PC-3 (cell line): Measurements from ENCODE around the gene ADTRP. TPM values are rescaled to one million over a fixed set of nuclear protein-coding genes. Genes with fewer than 3 reads are reported as not detected.

Experiments
- ATAC-seq: fragments of 200-7000 bp; cut with Tn5 transposase; 2 replicates; pipeline ENCODE4 v1.9.1; 2020; ENCODE audit warnings: mild to moderate bottlenecking, moderate library complexity
- BruUV-seq: library from RNA; stranded (reverse); fragments of 400-500 nt; replicated peaks from 2 replicates; lab custom pipeline; 2021; lab: Mats Ljungman, UMichigan
- CTCF ChIA-PET: fragments of 300-600 bp; sonication (Branson Sonifier 250); formaldehyde crosslinking; loops from one replicate; lab custom pipeline; 2022; ENCODE audit warnings: antibody characterized with exemption; lab: Charles Lee
- POLR2A ChIA-PET: fragments of 300-600 bp; sonication (Branson Sonifier 250); formaldehyde crosslinking; loops from one replicate; lab custom pipeline; 2022; ENCODE audit warnings: antibody characterized with exemption; ENCODE audit not compliant: unreplicated experiment; lab: Charles Lee
- DNase-seq: peaks from one replicate; pipeline ENCODE4 v3.0.0-alpha.2; 2015
- H2AFZ ChIP-seq: fragments of 300-600 bp; sonication (generic); 2 replicates; pipeline ENCODE4 v1.6.0; 2016; ENCODE audit warnings: antibody characterized with exemption, low read length
- H3F3A ChIP-seq: fragments of 300-600 bp; sonication (generic); one replicate; pipeline ENCODE4 v1.6.0; 2017; ENCODE audit warnings: antibody characterized with exemption, low read length, control low read depth, mild to moderate bottlenecking; ENCODE audit not compliant: unreplicated experiment
- H3K27ac ChIP-seq: fragments of 300-600 bp; sonication (generic); 2 replicates; pipeline ENCODE4 v1.5.1; 2016; ENCODE audit warnings: mild to moderate bottlenecking, low read length
- H3K27me3 ChIP-seq: fragments of 300-600 bp; sonication (generic); 2 replicates; pipeline ENCODE4 v1.6.1; 2016; ENCODE audit warnings: low read length, mixed read lengths
- H3K36me3 ChIP-seq: fragments of 300-600 bp; sonication (generic); 2 replicates; pipeline ENCODE4 v1.6.1; 2016; ENCODE audit warnings: low read depth, mixed run types, low read length, mixed read lengths
- H3K4me1 ChIP-seq: fragments of 300-600 bp; sonication (generic); 2 replicates; pipeline ENCODE4 v1.5.1; 2016; ENCODE audit warnings: low read length; ENCODE audit not compliant: insufficient read depth
- H3K4me2 ChIP-seq: fragments of 300-600 bp; sonication (generic); 2 replicates; pipeline ENCODE4 v1.6.0; 2016; ENCODE audit warnings: low read length
- H3K4me3 ChIP-seq: fragments of 300-600 bp; sonication (generic); 2 replicates; pipeline ENCODE4 v1.5.1; 2016; ENCODE audit warnings: mild to moderate bottlenecking, low read length, mixed read lengths
- H3K79me2 ChIP-seq: fragments of 300-600 bp; sonication (generic); 2 replicates; pipeline ENCODE4 v1.6.1; 2017; ENCODE audit warnings: low read length, mixed read lengths
- H3K9ac ChIP-seq: fragments of 300-600 bp; sonication (generic); 2 replicates; pipeline ENCODE4 v1.6.0; 2016; ENCODE audit warnings: mild to moderate bottlenecking, low read length
- H3K9me2 ChIP-seq: fragments of 300-600 bp; sonication (generic); replicated peaks from 2 replicates; pipeline ENCODE4 v1.6.1; 2016; ENCODE audit warnings: mixed run types, low read length, mixed read lengths
- H3K9me3 ChIP-seq: fragments of 300-600 bp; sonication (generic); 2 replicates; pipeline ENCODE4 v1.6.1; 2016; ENCODE audit warnings: low read length, mixed read lengths
- H4K20me1 ChIP-seq: fragments of 300-600 bp; sonication (generic); 2 replicates; pipeline ENCODE4 v1.6.1; 2016; ENCODE audit warnings: low read length, mixed read lengths
- EZH2 ChIP-seq: fragments of 300-600 bp; sonication (generic); IDR thresholded peaks from one replicate; pipeline ENCODE4 v1.6.1; 2017; ENCODE audit warnings: antibody characterized with exemption, mild to moderate bottlenecking, low read length; ENCODE audit not compliant: unreplicated experiment
- EZH2phosphoT487 ChIP-seq: fragments of 300-600 bp; sonication (generic); IDR thresholded peaks from 2 replicates; pipeline ENCODE4 v1.6.1; 2018; ENCODE audit warnings: mild to moderate bottlenecking, antibody characterized with exemption, low read length, borderline replicate concordance
- intact Hi-C: fragments of 100-400 bp; cut with micrococcal nuclease; formaldehyde crosslinking; loops from 2 replicates; pipeline ENCODE4 v1.9.0; 2023
- total RNA-seq: library from RNA; depleted of rRNA; stranded (reverse); fragments of >200 nt; gene quantifications from 2 replicates; pipeline ENCODE4 v1.2.3, GENCODE V29; 2014
- TF ChIP-seq, protein P1 (sequence below): fragments of 300-600 bp; sonication (generic); conservative IDR thresholded peaks from 2 replicates; pipeline ENCODE4 v1.5.1; 2017; ENCODE audit warnings: antibody characterized with exemption, low read depth, mild to moderate bottlenecking, low read length

The ADTRP gene
- total RNA-seq, 1 experiment from 2014 or later = not detected

DNA sequence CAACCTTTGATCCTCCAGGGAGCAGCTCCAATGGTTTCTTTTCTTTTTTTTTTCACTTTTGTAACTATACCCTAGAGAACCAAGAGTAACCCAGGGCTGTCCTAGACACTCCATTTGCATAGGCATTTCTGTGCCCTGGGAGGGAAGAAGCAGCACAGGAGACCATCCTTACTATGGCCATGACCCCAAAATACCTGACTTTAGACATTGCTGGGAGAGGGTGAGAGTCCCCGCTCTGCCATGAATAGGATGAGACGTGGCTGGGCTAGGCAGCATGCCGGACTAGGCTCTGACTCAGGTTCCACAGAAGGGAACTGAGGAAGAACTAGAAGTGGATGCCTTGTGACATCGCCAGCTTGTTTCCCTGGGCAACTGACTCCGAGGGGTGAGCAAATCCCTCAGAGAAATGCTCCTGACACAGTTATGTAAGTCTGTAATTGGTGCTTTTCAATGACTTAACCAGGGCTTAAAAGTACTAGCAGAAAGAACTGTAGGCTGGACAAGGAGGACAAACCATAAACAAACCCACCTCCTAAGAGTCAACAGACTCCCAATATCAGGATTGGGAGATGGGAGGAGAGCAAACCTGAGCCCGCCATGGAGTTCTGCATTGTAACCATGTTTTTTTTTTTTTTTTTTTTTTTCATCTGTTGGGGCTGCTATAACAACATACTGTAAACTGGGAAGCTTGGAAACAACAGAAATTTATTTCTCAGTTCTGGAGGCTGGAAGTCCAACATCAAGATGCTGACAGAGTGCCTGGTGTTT lies 910 bp upstream of the ADTRP start:
- Histone ChIP-seq H3K4me2 (no peak overlapping the region), H2AFZ (no peak overlapping the region), H4K20me1 (no peaks in the 10 kb centered on the region), H3K79me2 (no peaks in the 10 kb centered on the region), H3K27me3 (no peaks in the 10 kb centered on the region), H3K9me3 (no peaks in the 10 kb centered on the region), H3K27ac (no peak overlapping the region), H3K36me3 (no peaks in the 10 kb centered on the region), H3K4me3 (no peak overlapping the region), H3K4me1 (no peaks in the 10 kb centered on the region), H3K9me2 (no peaks in the 10 kb centered on the region; the same call in 1 of the 2 replicates), H3F3A (no peaks in the 10 kb centered on the region), H3K9ac (no peak overlapping the region)
- intact Hi-C loops = no loop called here
- DNase-seq (no peak), ATAC-seq (no peak)
- BruUV-seq = no TSS peak
- TF ChIP-seq EZH2phosphoT487 = no peak
- TF ChIP-seq, protein P1, sequence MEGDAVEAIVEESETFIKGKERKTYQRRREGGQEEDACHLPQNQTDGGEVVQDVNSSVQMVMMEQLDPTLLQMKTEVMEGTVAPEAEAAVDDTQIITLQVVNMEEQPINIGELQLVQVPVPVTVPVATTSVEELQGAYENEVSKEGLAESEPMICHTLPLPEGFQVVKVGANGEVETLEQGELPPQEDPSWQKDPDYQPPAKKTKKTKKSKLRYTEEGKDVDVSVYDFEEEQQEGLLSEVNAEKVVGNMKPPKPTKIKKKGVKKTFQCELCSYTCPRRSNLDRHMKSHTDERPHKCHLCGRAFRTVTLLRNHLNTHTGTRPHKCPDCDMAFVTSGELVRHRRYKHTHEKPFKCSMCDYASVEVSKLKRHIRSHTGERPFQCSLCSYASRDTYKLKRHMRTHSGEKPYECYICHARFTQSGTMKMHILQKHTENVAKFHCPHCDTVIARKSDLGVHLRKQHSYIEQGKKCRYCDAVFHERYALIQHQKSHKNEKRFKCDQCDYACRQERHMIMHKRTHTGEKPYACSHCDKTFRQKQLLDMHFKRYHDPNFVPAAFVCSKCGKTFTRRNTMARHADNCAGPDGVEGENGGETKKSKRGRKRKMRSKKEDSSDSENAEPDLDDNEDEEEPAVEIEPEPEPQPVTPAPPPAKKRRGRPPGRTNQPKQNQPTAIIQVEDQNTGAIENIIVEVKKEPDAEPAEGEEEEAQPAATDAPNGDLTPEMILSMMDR = no peak
- TF ChIP-seq EZH2 = no peak
- POLR2A ChIA-PET = no interaction called here
- CTCF ChIA-PET = no interaction called here

DNA sequence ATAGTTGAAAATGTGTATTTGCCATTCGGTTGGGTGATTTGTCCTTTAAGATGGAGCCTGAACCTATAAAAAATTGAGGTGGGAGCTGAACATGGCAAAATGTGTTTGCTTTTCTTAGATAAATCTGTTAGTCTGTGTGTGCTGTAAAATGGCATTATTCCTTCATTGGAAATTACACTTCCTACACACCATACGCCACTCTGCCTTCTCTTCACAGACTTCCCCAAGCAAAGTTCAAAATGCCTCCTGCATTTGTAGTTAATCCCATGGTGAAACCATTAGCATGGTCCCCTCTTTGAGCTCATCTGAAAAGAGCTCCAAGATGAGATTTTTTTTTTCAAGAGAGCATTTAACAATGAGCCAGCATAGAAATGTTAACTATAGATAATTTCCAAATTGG lies 567 bp downstream of the ADTRP start:
- no peak for TF ChIP-seq EZH2
- TF ChIP-seq, protein P1 = no peak
- TF ChIP-seq EZH2phosphoT487 = no peak
- DNase-seq = no peak
- POLR2A ChIA-PET = no interaction called here
- Histone ChIP-seq H2AFZ (no peak overlapping the region), H3K4me2 (no peak overlapping the region), H3K36me3 (no peaks in the 10 kb centered on the region), H3K9ac (no peak overlapping the region), H3F3A (no peaks in the 10 kb centered on the region), H3K4me1 (peaks cover 4% of the 10 kb centered on the region), H3K27me3 (no peaks in the 10 kb centered on the region), H3K27ac (no peak overlapping the region), H4K20me1 (no peaks in the 10 kb centered on the region), H3K4me3 (no peak overlapping the region), H3K9me2 (no peaks in the 10 kb centered on the region; the same call in 1 of the 2 replicates), H3K79me2 (no peaks in the 10 kb centered on the region), H3K9me3 (no peaks in the 10 kb centered on the region)
- intact Hi-C loops = no loop called here
- BruUV-seq = no TSS peak
- CTCF ChIA-PET = no interaction called here
- ATAC-seq = no peak

DNA sequence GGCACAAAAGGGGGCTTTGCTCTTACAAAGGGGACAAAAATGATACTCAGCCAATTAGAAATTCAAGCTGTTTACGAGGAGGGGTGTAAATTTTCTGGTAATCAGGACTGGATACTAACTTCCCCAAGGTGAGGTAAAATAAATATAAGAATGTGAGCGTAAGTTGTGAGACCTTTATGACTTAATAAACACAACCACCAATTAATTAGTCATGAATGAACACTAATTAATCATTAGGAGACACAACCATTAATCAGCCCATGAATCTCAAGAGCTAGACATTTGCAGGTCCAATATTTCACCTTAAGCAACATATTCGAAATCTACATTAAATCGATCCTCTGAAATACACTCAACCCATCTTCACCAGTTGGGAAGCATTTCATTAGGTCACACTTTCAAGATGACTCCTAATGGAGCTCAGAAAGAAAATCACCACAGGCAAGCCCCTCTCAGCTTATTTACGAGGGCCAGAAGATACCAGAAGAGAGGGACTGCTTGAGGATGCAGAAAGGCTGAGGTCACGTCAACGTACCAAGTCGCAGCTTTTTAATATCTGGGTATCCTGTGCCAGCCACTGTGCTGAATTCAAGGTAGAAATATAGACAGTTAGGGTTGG lies 2.7 kb downstream of the ADTRP start:
- Histone ChIP-seq H3K27ac (no peak overlapping the region), H3K9ac (no peak overlapping the region), H3K4me2 (no peak overlapping the region), H3K4me1 (peaks cover 25% of the 10 kb centered on the region), H4K20me1 (no peaks in the 10 kb centered on the region), H3K36me3 (no peaks in the 10 kb centered on the region), H3K9me3 (no peaks in the 10 kb centered on the region), H2AFZ (no peak overlapping the region), H3K4me3 (no peak overlapping the region), H3K79me2 (no peaks in the 10 kb centered on the region), H3F3A (no peaks in the 10 kb centered on the region), H3K27me3 (no peaks in the 10 kb centered on the region), H3K9me2 (no peaks in the 10 kb centered on the region)
- ATAC-seq = no peak
- no peak for DNase-seq
- ChIA-PET POLR2A (no interaction called here), CTCF (no interaction called here)
- BruUV-seq = no TSS peak
- TF ChIP-seq EZH2 (no peak), EZH2phosphoT487 (no peak)
- TF ChIP-seq, protein P1 = no peak
- intact Hi-C loops = no loop called here
